Keratinocyte (primary cell): ENCODE results near the gene COL13A1.

Experiments
- EZH2 ChIP-seq: IDR thresholded peaks from one replicate; pipeline ENCODE4 v1.6.1; 2012; ENCODE audit warnings: inconsistent platforms, mild to moderate bottlenecking, low read length, moderate library complexity
- TF ChIP-seq, protein P1 (sequence below), 3 experiments: IDR thresholded peaks in 1 of 3; conservative IDR thresholded peaks in 1 of 3; optimal IDR thresholded peaks in 1 of 3; 2 replicates in 2 of 3; 3 replicates in 1 of 3; pipeline versions ENCODE3 to v1.5.1; 2011; ENCODE audit warnings: low read length in 3 of 3, mild to moderate bottlenecking in 3 of 3, moderate library complexity in 2 of 3, control low read depth in 1 of 3, inconsistent platforms in 1 of 3; ENCODE audit not compliant: insufficient read depth in 2 of 3; ENCODE audit errors: extremely low read depth in 1 of 3

DNA sequence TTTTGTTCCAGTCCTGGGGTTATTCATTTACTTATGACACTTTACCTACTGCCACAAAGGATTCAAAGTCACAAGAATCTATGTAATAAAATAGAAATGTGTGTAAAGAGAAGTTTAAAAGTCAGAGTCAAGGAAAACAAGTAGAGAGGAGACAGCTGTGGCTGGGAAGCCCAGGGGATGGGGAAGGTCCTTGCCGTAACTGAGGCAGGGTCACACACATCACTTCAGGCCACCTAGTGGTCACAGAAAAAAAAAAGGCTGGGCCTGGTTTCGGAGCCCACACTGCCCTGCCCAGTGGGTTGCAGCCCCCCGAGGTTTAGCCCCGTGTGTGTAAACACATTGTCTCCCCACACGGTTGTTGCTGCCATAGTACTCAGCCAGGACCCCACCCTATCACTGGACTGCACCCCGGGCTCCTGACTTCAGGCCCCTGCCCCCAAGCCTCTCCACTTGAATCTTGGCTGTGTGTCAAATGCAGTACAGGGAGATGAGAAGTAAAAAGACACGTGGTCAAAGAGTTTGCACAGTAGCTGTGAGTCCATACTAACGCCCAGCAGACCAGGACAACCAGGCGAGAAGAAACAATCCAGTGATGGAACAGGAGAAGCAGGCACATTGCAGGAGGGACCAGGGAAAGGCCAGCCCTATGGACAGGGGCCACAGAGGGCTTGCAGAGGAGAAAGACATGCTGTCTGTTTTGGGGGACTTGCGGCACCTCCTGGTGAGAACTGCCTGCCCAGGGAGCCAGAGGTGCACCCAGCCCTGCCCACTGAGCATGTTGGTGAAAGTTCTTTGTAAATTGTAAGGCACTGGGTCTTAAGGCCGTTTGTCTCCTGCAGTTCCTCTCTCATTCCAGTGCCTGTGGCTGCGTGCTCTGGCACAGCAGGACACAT is 159.5 kb downstream of the COL13A1 start:
- TF ChIP-seq, protein P1, sequence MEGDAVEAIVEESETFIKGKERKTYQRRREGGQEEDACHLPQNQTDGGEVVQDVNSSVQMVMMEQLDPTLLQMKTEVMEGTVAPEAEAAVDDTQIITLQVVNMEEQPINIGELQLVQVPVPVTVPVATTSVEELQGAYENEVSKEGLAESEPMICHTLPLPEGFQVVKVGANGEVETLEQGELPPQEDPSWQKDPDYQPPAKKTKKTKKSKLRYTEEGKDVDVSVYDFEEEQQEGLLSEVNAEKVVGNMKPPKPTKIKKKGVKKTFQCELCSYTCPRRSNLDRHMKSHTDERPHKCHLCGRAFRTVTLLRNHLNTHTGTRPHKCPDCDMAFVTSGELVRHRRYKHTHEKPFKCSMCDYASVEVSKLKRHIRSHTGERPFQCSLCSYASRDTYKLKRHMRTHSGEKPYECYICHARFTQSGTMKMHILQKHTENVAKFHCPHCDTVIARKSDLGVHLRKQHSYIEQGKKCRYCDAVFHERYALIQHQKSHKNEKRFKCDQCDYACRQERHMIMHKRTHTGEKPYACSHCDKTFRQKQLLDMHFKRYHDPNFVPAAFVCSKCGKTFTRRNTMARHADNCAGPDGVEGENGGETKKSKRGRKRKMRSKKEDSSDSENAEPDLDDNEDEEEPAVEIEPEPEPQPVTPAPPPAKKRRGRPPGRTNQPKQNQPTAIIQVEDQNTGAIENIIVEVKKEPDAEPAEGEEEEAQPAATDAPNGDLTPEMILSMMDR (optimal IDR thresholded peaks at IDR 0.05 in 1 of 3, IDR thresholded peaks at IDR 0.05 in 1 of 3, conservative IDR thresholded peaks at IDR 0.05 in 1 of 3; ENCODE audit: extremely low read depth in 1 of 3, insufficient read depth in 2 of 3, low read length in 3 of 3): peak; percentile 26 to 49 (median 26)
- no peak for TF ChIP-seq EZH2
